Measurements from ENCODE around the gene RAB26.
"Not testable (repeated sequence)": the region's sequence is repeated elsewhere in the genome, so short reads cannot be mapped to it uniquely, and the experiment has no call there.

The RAB26 gene

DNA sequence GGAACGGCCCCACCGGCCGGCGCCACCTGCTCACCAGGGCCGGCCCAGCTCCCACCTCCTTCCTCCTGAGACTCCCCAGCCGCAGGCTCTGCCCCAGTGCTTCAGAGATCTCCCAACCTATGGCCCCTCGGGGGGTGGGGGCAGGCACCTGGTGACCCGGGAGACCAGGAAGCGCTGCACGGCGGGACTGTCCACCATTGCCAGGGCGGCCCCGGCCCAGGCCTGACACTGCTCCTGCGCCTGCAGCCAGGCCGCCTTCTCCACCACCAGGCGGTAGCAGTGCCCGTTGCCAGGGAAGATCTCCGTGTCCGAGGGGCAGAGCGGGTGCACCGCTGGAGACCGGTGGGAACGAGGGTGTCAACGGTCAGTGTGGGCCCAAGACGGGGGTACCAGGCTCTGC, 31.1 kb upstream of the RAB26 start:
- not testable (repeated sequence) for DNase-seq (ENCODE audit: low read depth)

DNA sequence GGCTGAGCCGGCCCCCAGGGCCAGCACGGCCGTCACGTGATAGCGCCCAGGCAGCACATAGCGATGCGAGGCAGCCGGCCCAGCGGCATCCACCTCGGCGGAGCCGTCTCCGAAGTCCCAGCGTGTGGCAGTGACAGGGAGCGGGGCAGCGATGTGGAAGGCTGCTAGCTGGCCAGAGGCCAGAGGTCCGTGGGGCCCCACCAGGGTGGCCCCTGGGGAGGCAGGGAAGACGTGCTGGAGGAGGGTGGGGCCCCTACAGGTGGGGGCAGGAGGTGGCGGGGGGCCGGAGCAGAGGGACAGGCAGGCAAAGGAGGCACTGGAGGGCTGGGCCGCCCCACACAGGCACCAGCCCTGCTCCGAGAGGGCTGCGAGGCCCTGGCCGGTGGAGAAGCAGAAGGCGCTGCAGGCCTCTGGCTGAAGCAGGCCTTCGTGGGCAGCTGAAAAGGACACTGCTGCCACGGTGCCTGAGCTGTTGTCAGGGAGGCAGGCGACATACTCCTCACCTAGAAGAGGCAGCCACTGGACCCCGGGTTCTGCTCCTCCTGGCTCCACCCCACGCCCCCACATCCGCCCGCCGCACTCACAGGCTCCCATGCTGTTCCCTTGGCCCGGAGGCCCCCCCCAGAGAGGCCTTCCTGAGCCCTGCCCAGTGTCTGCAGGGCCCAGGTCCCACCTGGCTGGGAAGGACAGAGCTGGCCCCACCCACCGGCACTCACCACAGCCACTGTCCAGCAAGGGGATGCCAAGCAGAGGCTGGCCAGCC, 30.3 kb upstream of the RAB26 start:
- DNase-seq (ENCODE audit: low read depth), result not testable (repeated sequence)

DNA sequence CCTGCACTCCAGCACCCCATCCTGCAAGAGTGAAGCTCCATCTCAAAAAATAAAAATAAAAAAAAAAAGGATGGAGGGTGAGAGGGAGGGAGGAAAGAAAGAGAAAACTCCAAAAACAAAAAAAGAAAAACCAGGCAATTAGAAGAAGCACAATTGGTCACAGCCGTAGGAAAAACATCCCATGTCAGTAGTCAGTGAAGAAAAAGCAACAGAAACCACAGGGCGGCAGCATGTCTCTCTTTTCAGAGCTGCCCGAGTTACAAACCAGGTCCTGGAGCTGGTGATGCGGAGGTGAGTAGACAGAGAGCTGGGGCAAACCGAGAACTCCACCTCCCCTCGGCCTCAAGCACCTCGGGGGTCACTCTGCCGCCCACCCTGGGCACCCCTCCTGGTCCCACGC, 27.1 kb upstream of the RAB26 start:
- not testable (repeated sequence) for DNase-seq (ENCODE audit: low read depth)

DNA sequence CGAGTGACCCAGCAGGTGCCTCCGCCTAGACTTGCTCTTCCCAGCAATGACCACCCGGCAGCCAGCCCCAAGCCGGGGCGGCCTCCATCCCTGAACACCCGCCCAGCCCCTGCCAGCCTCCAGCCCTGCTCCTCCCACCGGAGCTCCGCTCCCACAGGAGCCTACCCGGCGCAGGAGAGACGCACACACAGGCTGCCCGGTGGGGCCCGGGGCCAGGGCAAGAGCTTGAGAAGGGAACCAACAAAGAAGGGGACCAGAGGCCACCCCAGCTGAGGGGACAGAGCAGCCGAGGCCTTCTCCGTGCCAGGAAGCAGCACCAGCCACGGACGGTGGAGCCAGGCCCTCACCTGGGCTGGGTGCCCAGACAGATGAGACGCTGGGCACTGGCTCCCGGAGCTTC, 26.6 kb upstream of the RAB26 start:
- DNase-seq (ENCODE audit: low read depth), result no peak

DNA sequence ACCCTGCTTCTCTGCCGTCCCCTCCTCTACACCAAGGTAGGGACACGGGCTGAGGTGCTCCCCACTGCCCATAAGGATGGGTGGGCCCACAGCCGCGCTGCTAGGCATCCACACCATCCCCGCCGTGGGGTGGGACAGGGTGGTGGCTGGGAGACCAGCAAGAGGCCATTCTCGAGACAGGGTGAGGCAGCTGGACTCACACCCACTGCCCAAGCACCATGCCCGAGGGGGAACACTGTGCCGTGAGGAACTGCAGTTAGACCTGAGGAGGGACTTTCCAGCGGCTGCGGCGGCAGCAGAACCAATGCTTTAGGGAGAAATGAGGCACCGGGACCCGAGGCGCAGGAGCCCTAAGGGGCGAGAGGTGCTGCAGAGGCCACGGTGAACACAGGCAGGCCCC, 26.0 kb upstream of the RAB26 start:
- no peak for DNase-seq (ENCODE audit: low read depth)

DNA sequence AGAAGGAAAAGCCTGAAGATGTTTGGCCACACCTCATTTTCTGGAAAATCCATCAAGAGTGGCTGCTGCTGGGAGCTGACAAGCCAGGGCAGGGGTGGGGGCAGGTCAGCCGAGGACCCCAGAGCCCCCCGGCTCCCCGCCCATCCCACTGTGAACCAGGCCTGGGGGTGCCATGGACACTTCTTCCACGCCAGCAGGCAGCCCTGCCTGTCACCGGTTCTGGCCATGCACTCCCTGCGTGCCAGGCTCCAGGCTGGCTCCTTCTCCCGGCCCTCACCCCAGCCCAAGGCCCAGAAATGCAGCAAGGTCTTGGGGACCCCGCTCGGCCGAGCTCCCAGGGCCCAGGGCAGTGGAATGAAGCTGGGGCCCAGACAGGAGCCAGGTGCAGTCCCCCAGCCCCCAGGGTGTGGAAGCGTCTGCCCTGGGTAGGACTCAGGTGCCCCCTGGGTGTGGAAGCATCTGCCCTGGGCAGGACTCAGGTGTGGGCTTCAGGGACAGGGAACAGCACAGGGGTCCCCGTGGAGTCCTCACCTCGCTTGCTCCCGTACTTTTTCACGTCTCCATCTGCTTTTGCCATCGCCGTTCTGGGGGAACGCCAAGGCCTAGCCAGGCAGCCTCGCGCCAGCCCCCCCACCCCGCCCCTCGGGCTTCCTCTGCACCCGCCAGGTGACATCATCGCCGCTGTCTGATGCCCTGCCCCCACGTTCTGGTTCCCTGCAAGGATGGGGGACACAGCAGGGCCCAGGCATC, 25.3 kb upstream of the RAB26 start:
- DNase-seq (ENCODE audit: low read depth), result not testable (repeated sequence)

DNA sequence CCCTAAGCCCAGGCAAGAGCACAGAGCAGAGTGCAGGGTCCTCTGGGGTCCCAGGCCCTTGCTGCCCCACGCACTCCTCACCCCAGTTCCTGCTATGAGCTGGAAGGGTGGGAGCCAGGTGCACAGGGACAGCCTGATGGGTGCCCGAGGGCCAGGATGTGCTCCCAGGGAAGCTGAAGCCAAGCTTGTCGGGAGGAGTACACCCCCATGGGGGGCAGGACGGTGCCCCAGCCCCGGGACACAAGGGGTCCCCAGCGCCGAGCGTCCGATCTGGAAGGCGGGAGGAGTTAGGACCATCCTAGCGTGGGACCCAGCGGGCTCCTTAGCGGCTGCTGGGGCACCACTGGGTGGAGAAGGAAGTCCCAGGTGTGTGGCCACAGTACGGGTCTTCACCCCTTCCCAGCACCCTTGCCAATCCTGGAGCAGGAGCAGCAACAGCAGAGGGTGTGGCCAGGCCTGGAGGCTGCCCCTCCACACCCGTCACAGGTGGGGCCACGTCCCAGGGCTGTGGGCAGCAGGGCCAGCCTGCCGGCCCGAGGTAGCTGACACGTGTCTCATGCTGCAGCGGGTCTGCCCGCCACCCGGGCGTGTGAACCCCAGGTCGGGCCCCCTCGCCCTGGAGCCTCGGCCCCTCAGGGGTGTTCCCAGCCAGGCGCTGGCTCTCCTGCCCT, 24.6 kb upstream of the RAB26 start:
- DNase-seq (ENCODE audit: low read depth), result not testable (repeated sequence)

DNA sequence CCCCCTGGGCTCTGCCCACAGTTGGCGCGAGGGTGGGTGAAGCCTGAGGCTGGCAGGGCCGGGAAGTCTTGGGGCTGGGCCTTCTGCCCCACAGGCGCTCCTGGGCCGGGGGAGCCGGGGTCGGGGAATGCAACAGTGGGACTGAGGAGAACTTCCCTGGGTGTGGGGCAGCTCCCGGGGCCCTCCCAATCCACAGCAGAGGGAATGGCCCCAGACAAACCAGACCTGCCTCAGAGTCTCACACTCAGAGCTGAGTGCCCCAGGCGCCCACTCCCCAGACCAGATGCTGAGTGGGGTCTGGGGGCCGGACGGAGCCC, 24.1 kb upstream of the RAB26 start:
- not testable (repeated sequence) for DNase-seq (ENCODE audit: low read depth)

DNA sequence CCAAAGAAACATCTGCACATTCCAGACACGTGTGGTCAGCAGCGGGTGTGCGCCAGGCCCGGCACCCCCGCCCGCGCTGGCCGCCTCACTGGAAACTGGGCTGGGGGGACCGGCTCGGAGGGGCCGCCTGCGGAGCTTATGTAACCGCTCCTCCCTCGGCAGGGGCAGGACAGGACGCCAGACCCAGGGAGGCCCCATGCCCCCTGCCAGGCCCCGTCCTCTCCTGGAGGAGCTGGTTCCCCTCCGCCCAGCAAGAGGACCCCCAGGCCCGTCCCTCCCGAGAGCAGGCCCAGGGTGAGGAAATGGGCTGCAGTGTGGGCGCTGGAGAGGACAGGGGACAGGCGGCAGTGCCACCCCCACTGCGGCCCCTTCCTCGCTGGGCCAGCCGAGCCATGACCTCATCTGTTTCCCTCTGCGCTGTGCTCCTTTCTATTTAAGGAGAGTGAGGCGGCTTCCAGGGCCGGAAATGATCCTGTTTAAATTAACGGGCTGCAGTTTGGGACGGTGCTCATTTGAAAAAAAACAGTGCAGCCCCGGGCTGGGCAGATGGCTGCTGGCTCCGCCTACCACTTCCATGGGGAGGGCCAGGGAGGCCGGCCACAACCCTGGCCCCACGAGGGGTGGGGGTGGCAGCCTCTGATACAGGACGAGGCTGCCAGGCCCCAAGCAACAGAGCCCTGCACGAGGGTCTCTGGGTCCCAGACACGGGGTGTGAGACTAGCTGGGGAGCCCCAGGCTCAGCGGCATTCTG, 23.6 kb upstream of the RAB26 start:
- DNase-seq (ENCODE audit: low read depth), result not testable (repeated sequence)

DNA sequence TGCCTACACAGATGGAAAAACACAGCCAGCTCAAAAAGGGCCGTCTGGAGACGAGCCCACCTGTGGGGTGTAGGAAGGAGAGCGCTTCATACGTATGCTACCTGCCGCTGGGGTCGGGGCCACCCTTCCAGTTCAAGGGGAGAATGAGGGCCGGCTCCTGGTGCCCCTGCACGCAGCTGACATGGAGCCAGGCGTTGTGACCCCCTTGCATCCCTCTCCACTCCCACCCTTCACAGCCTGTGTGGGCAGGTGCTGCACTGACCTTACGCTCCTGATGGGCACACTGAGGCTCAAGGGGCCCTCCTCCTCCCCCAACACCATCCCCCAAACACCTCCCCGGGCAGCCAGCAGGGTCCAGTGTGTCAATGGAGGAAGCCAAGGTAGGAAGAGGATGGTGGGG, 22.8 kb upstream of the RAB26 start:
- DNase-seq (ENCODE audit: low read depth), result not testable (repeated sequence)

DNA sequence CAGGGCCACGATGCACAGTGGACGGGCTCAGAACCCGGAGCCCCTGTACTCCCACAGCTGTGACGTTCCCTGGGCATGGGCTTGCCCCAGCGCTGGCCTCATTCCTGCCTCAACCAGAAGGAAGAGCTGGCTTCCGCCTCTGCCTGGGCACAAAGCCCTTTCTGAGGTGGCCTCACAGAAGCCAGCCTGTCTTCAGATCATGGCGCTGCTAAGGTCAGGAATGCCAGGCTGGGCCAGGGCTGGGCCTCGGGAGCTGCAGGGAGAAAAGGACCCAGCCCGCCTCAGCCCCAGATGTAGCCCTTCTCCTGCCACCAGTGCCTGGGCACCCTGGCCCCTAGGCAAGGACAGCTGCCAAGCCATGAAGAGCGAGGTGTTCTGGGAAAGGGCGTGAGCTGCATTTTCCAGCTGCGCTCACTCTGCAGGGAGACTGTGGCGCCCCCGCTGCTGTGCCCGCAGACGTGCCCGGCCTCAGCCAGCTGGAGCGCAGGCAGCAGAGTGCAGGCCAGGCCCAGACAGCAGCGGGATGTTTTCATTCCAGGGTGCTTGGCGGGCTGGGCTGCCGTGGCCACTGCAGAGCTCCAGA, 22.2 kb upstream of the RAB26 start:
- DNase-seq (ENCODE audit: low read depth), result not testable (repeated sequence)

DNA sequence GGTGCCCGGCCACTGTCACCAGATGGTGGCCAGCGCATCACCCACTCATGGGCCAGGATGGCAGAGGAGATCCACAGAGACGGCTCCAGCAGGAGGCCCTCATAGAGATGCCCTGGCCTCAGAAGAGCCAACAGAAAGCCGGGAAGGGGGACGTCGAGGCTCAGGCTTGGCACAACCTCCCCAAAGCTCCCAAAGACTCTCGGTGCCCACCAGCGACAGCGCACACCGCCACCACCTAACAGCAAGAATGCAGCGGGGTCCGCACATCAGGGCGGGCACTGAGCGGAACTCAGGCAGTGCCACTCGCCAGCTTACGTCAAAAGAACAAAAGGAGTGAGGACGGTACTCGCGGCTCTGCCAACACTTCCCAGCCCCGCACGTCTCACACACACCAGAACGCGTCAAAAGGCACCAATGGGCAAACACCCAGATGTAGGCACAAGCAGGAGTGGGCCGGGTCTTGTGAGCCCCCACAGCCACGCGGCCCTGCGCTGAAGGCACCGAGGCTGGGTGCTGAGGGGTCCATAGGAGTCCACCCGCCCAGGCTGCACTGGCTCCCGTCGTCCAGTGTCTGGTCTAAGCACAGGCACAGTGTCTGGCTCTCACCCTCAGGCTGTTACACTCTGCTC, 21.4 kb upstream of the RAB26 start:
- not testable (repeated sequence) for DNase-seq (ENCODE audit: low read depth)

DNA sequence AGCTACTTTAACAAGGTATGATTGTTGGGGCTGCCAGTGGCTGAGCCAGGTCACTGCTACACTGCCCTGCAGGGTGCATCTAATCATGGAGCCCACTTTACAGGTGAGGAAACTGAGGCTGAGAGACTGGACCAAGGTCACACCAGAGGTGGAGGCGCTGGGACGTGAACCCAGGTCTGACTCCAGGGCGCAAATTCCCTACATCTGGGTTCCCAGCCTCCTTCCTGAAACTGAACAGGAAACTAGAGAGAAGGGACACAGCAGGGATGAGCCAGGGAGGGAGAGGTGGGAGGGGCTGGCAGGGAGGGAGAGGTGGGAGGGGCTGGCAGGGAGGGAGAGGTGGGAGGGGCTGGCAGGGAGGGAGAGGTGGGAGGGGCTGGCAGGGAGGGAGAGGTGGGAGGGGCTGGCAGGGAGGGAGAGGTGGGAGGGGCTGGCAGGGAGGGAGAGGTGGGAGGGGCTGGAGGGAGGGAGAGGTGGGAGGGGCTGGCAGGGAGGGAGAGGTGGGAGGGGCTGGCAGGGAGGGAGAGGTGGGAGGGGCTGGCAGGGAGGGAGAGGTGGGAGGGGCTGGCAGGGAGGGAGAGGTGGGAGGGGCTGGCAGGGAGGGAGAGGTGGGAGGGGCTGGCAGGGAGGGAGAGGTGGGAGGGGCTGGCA, 20.7 kb upstream of the RAB26 start:
- not testable (repeated sequence) for DNase-seq (ENCODE audit: low read depth)

DNA sequence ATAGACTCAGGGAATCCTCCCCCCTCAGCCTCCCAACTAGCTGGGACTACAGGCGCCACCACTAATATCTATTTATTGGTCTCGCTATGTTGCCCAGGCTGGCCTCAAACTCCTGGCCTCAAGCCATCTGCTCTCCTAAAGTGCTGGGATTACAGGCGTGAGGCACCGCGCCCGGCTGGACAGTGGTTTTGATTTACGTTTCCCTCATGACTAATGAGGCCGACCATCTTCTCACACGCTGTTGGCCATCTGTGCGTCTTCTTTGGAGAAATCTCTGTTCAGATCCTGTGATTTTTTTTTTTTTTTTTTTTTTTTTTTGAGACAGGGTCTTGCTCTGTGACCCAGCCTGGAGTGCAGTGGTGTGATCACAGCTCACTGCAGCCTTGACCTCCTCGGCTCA, 19.2 kb upstream of the RAB26 start:
- DNase-seq (ENCODE audit: low read depth), result not testable (repeated sequence)

DNA sequence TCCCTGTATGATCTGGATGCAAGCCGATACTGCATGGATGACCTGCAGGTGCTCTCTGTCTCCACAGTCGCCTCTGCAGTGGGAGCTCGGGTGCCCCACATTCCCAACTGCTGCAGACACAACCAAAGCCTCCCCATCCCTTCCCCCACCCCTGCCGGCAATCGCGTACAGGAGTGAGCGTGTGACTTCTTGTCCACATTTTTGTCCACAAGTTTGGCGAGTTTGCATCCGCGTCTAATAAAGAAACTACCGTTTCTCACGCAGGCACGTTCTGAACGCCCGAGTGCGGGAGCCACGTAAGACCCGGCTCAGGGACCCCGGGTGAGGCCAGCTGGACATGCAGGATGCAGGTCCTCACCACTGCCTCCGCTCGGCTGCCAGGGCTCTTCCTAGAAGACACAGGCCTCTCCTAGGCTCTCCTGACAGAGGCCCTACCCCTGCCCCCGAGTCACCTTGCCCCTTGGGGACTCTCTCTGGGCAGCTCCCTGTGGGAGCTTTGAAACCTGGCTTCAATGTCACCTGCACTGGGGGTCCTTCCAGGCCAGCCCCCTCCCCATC, 18.5 kb upstream of the RAB26 start:
- not testable (repeated sequence) for DNase-seq (ENCODE audit: low read depth)

DNA sequence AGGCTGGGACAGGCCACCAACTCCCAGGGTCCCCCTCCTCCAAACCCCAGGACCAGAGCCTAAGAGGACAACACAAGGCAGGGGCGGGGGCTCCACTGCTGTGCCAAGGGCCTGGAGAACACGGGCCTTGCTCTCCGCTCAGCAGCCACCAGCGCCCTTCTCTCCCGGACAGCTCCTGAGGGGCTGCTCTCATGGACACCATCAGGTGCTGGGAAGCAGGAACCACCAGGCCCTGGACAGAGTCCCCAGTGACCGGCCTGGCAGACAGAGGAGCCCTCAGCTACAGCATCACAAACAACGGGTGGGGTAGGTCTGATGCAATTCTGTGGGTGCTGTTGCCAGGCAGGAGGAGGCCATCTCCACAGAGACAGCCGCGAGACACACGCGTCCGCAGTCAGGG, 14.6 kb upstream of the RAB26 start:
- DNase-seq (ENCODE audit: low read depth), result not testable (repeated sequence)

DNA sequence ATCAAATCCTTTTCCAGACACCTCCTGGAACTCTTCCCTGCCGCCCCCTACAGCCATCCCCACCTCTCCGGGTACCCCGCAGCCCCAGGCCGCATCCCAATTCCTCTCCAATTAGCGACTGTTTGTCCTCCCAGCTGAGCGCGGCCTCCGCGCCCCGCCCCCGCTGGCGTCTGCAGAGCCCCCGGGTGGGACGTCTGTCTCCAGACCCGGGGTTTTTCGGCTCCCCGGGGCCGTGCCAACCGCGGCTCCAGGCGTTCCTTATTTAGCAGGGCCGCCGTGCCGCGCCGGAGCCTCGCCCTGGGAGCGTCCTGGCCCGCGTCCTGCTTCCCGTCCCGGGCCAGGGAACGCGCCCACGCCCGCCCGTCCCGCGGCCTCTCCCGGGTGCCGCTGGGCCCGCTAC, 13.4 kb upstream of the RAB26 start:
- DNase-seq (ENCODE audit: low read depth), result not testable (repeated sequence)

DNA sequence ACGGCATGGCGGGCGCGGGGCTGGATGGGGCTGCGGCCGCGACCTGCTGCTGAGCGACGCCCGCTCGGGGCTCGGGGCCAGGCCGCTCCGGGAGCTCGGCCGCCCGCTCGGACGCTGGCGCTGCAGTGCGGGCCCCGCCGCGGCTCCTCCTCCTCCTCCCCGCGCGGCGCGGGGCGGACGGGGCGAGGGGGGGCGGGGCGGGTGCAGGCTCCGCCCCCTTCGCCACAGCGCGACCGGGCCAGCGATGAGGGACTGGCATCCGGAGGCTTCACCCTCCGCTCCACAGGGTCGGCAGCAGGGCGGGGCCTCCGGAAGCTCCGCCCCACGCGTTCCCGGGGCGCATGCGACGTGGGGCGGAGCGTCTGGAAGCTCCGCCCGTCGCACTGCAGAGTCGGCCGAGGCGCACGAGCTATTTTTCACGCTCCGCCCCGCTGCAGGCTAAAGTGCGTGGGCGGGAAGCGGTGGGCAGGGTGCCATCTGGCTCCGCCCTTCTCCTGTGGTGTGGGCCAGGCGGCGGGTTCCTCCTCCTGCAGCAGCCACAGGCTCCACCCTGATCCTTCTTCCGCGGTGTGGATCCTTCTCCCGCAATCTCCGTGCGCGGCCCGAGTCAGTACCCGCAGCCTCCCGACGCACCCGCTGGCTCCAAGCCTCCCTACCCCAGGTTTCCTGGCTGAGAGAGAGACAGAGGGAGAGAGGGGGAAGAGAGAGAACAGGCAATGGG, 12.5 kb upstream of the RAB26 start, which contains the start of gene PKD1:
Gene PKD1, minus strand, starts transcription at position 129 of the 721 bp plus-strand sequence. CDS start 209 bp downstream, outside the sequence.
- DNase-seq (ENCODE audit: low read depth), result not testable (repeated sequence)

Data from HS-5 (cell line).